Measurements from ENCODE around the gene UNC119.

UNC119 gene

DNA sequence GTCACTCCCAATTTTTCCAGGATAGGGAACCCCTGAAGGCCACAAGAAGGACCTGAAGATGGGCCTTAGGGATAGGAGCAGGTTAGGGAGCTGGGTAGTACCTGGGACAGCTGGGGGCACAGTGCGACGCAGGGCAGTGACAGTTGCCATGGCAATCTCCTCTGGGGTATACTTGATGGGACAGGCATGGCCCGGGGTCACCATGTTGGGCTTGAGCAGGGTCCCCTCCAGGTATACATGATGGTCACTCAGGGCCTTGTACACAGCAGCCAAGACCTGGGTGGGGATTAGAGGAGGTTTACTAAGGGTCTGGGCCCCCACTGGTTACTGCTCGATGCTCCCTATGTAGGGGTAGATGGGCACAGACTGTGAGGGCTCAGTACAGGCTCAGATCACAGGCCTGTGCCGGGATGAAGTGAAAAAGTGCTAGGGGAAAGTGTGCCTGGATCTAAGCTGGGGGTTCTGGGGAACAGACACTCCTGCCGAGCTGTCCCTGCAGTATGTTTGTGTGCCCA lies 21.6 kb upstream of the UNC119 start:
- Mint-ChIP-seq H3K27ac (no peak overlapping the region), H3K4me1 (peaks cover 40% of the 10 kb centered on the region)
- DNase-seq, result no peak

DNA sequence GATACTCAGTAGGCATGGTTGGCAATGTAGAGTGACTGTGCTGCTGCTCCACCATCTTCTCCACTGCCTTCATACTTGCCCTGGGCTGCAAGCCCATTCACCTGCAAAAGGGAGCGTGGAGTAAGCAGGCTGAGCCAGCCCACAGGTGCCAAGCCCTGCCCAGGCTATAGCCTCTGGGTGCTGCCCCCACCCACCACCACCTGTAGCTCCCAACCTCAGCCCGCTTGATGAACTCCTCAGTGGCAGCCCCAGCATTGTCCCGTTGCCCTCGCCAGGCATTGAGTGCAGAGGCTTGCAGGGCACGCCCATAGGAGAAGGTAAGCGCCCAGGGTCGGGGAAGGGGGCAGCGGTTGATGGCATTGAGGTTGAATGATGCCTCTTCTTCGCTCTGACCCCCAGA lies 21.1 kb upstream of the UNC119 start:
- Mint-ChIP-seq H3K9me3 (no peaks in the 10 kb centered on the region), H3K36me3 (ENCODE audit: low read depth) (peaks cover 42% of the 10 kb centered on the region), H3K27ac (no peak overlapping the region), H3K4me3 (no peak overlapping the region), H3K4me1 (peaks cover 40% of the 10 kb centered on the region), H3K27me3 (ENCODE audit: low read depth, poor library complexity) (peaks cover 12% of the 10 kb centered on the region)
- TF ChIP-seq, protein P1, sequence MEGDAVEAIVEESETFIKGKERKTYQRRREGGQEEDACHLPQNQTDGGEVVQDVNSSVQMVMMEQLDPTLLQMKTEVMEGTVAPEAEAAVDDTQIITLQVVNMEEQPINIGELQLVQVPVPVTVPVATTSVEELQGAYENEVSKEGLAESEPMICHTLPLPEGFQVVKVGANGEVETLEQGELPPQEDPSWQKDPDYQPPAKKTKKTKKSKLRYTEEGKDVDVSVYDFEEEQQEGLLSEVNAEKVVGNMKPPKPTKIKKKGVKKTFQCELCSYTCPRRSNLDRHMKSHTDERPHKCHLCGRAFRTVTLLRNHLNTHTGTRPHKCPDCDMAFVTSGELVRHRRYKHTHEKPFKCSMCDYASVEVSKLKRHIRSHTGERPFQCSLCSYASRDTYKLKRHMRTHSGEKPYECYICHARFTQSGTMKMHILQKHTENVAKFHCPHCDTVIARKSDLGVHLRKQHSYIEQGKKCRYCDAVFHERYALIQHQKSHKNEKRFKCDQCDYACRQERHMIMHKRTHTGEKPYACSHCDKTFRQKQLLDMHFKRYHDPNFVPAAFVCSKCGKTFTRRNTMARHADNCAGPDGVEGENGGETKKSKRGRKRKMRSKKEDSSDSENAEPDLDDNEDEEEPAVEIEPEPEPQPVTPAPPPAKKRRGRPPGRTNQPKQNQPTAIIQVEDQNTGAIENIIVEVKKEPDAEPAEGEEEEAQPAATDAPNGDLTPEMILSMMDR (IDR thresholded peaks at IDR 0.05), result no peak
- no peak for DNase-seq

More for the DNA sequence above, 21.6 kb upstream of the UNC119 start:
- Mint-ChIP-seq H3K9me3 (no peaks in the 10 kb centered on the region), H3K4me3 (no peak overlapping the region), H3K36me3 (ENCODE audit: low read depth) (peaks cover 42% of the 10 kb centered on the region), H3K27me3 (ENCODE audit: low read depth, poor library complexity) (peaks cover 12% of the 10 kb centered on the region)
- TF ChIP-seq, protein P1 (IDR thresholded peaks at IDR 0.05), result no peak

DNA sequence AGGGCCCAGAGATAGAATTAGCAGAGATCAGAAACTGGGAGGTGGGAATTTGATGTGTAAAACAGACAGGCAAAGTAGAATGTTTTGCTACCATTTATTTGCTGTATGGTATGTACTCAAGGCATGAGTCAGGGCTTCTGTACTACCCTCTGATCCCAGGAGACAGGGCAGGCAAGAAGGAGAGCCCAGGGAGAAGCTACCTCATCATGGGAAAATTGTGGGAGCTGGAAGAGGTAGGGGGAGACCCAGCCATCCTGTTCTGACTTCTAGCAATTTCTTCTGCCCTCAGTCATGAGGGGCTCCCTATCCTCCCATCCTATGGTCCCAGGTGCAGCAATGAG lies 20.6 kb upstream of the UNC119 start:
- Mint-ChIP-seq H3K27ac (no peak overlapping the region), H3K9me3 (no peaks in the 10 kb centered on the region), H3K4me1 (peaks cover 40% of the 10 kb centered on the region), H3K27me3 (ENCODE audit: low read depth, poor library complexity) (peaks cover 12% of the 10 kb centered on the region), H3K4me3 (no peak overlapping the region), H3K36me3 (ENCODE audit: low read depth) (peaks cover 45% of the 10 kb centered on the region)
- DNase-seq, result no peak
- TF ChIP-seq, protein P1 (IDR thresholded peaks at IDR 0.05), result no peak

DNA sequence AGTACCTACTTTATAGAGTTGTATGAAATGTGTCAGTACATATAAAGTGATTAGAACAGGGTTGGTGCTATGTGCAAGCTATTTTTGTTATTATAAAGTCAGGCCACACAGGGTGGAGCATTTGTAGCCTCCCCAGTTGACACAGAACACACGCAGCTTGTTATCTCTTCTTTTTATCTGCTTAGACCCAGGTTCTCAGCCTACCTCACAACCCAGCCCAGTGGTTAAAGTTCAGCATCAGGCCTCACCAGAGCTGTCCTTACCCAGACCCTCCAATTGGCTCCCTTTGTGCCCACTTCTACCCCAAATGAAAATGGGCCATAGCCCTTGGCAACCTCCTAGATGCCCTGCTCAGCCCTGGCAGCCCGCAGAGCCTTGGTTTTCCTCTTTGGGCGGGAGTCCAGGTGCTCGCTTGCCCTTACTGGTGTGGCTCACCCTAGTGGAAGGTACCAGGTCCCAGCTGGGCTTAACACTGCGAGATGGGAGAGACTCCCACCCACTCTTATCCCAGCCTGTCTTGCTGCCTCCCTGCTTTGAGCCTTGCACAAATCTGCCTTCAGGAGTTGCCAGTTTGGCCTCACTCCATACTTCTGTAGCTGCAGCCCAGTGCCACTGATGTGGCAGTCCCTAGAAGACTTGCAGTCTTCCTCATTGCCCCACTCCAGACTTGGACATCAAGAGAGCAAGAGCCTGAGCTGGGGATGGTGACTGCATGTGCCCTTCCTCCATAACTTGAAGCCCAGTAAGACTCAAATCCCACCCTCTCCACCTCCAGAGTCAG lies 20.0 kb upstream of the UNC119 start:
- Mint-ChIP-seq H3K4me3 (peak overlapping the region; percentile 97), H3K36me3 (ENCODE audit: low read depth) (peaks cover 45% of the 10 kb centered on the region), H3K9me3 (no peaks in the 10 kb centered on the region), H3K4me1 (peaks cover 40% of the 10 kb centered on the region), H3K27me3 (ENCODE audit: low read depth, poor library complexity) (peaks cover 12% of the 10 kb centered on the region), H3K27ac (peak overlapping the region; percentile 36)
- TF ChIP-seq, protein P1 (IDR thresholded peaks at IDR 0.05), result no peak
- no peak for DNase-seq

DNA sequence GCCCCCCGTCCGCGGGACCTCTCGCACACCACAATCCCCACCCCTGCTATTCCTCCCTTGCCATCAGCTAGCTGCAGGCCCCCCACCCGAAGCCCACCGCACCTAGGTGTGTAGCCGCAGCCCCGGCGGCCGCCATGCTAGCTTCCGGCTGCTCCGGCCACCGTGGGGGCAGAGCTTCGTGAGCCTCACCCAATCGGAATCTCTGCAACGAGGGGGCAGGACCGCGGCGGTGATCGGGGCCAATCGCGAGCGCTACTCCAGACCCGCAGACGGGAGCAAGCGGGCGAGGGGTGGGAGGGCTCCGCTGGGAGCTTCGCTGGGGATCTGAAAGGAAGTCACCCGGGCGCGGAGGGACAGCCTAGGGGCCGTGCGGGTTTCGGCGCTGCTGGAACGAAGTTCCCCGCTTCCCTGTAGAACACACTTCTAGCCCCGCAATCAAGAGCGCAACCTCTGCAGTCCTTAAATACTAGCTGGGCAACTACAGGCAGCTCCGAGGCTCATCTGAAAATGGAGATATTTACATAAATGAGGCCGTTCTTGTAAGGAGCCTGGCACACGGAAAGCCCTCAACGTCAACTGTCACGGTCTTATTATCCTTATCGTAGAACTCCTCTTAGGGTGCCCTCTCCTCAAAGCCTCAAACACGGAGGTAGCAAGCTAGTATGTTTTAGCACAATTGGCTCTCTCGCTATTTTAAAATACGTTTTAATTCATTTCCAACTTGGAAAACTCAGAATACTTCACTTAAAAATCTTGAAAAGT lies 19.1 kb upstream of the UNC119 start, which contains the start of gene PIGS:
TSS of gene PIGS (minus strand) at position 164 of the 762 bp plus-strand sequence. CDS start at position 136, 28 bp downstream.
- Mint-ChIP-seq H3K36me3 (ENCODE audit: low read depth) (peaks cover 44% of the 10 kb centered on the region), H3K27me3 (ENCODE audit: low read depth, poor library complexity) (peaks cover 12% of the 10 kb centered on the region), H3K27ac (no peak within 1 kb of the TSS), H3K9me3 (no peaks in the 10 kb centered on the region), H3K4me3 (peak within 1 kb of the TSS; percentile 97), H3K4me1 (peaks cover 34% of the 10 kb centered on the region)
- TF ChIP-seq, protein P1 (IDR thresholded peaks at IDR 0.05), result no peak
- DNase-seq, result peak; percentile 96

Measured in nephron progenitor cell (in vitro differentiated cells).